Common myeloid progenitor, CD34-positive (primary cell): Measurements from ENCODE around the gene RNASET2.

Experiments
- CTCF ChIA-PET: fragments of 350-600 bp; sonication (Branson Sonifier 250); formaldehyde crosslinking; loops from one replicate; lab custom pipeline; 2021; ENCODE audit warnings: antibody characterized with exemption; lab: Charles Lee
- POLR2A ChIA-PET: fragments of 350-600 bp; sonication (Branson Sonifier 250); formaldehyde crosslinking; loops from one replicate; lab custom pipeline; 2021; ENCODE audit warnings: antibody characterized with exemption; lab: Charles Lee
- DNase-seq, 3 donors: peaks; one replicate each; pipeline versions ENCODE4 v3.0.0 to v3.0.0-alpha.2; 2013
- H3K27ac ChIP-seq, 2 experiments: 1 replicate in 1 of 2; 2 replicates in 1 of 2; pipeline ENCODE4 v1.7.0; 2013; ENCODE audit warnings: inconsistent platforms in 2 of 2, low read length in 2 of 2, mild to moderate bottlenecking in 2 of 2, low read depth in 1 of 2, moderate library complexity in 1 of 2; ENCODE audit not compliant: severe bottlenecking in 2 of 2, insufficient read depth in 1 of 2, poor library complexity in 1 of 2
- H3K27me3 ChIP-seq, 5 experiments: replicated peaks in 2 of 5; 1 replicate in 3 of 5; 2 replicates in 2 of 5; pipeline versions ENCODE4 v1.6.1 to v1.7.0; 2013; ENCODE audit warnings: low read length in 4 of 5, mild to moderate bottlenecking in 2 of 5, moderate library complexity in 2 of 5, inconsistent platforms in 1 of 5; ENCODE audit not compliant: insufficient read depth in 5 of 5, control insufficient read depth in 4 of 5
- H3K36me3 ChIP-seq, 4 experiments: 1 replicate in 2 of 4; 2 replicates in 2 of 4; pipeline versions ENCODE4 v1.6.1 to v1.7.0; 2013; ENCODE audit warnings: low read length in 3 of 4, control low read depth in 1 of 4, mild to moderate bottlenecking in 1 of 4; ENCODE audit not compliant: control insufficient read depth in 4 of 4, insufficient read depth in 4 of 4
- H3K4me1 ChIP-seq, 4 experiments: 1 replicate in 3 of 4; 2 replicates in 1 of 4; pipeline versions ENCODE4 v1.6.1 to v1.7.1; 2013; ENCODE audit warnings: low read length in 3 of 4, mild to moderate bottlenecking in 3 of 4, control low read depth in 1 of 4, inconsistent platforms in 1 of 4, moderate library complexity in 1 of 4; ENCODE audit not compliant: control insufficient read depth in 4 of 4, insufficient read depth in 4 of 4; ENCODE audit errors: control extremely low read depth in 1 of 4
- H3K4me3 ChIP-seq, 7 experiments: 1 replicate in 4 of 7; 2 replicates in 3 of 7; pipeline versions ENCODE4 v1.5.1 to v1.7.0; 2013; ENCODE audit warnings: mild to moderate bottlenecking in 7 of 7, low read length in 6 of 7, moderate library complexity in 6 of 7, inconsistent platforms in 2 of 7, low read depth in 2 of 7, control low read depth in 1 of 7; ENCODE audit not compliant: insufficient read depth in 4 of 7, control insufficient read depth in 1 of 7; ENCODE audit errors: extremely low read depth in 1 of 7
- H3K9me3 ChIP-seq, 5 experiments: 1 replicate in 4 of 5; 2 replicates in 1 of 5; pipeline versions ENCODE4 v1.6.1 to v1.7.1; 2013; ENCODE audit warnings: low read length in 4 of 5, mild to moderate bottlenecking in 2 of 5, inconsistent platforms in 1 of 5, low read depth in 1 of 5, moderate library complexity in 1 of 5; ENCODE audit not compliant: control insufficient read depth in 4 of 5, insufficient read depth in 2 of 5; ENCODE audit errors: control extremely low read depth in 1 of 5
- WGBS: methylation state at CpG from one replicate; pipeline ENCODE4 v1.1.5; 2013; ENCODE audit not compliant: insufficient coverage; 5-methylcytosine and 5-hydroxymethylcytosine counted together

The RNASET2 gene

DNA sequence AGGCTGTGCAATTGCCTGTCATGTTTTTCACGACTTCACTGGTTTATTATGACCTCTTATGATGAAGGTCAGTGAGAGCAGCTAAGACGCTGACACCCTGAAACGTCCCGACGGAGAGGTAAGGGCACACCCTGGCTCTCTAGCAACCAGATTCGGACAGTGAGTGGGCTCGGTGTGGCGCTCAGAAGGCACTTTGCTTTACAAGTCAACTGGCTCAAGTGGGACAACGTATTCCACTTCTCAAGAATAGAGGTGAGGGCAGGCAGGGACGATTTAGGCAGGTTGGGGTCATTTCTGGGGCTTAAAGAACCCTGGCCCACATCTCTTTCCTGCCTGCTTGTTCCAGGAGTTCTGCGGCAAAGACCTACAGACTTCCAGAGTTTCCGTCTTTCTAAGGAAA, 18.2 kb downstream of the RNASET2 start:
- no peak overlapping the region for H3K4me3 ChIP-seq
- peaks cover 6 to 69% (median 14%) of the 10 kb centered on the region in 4 experiments for H3K36me3 ChIP-seq
- peaks cover 4 to 16% (median 11%) of the 10 kb centered on the region in 4 experiments for H3K4me1 ChIP-seq
- no peaks in the 10 kb centered on the region for H3K9me3 ChIP-seq
- ChIA-PET CTCF (interaction anchor here (1.0 to 1.2 kb wide), 2 partner anchors 11 to 16 kb away, joined by 3 to 4 read pairs; no protein-coding TSS in a partner anchor), POLR2A (no interaction called here)
- H3K27me3 ChIP-seq, result no peaks in the 10 kb centered on the region
- DNase-seq, result no peak
- no peak overlapping the region for H3K27ac ChIP-seq
- 98% methylated on average over 12 of the region's 12 CpGs for WGBS

DNA sequence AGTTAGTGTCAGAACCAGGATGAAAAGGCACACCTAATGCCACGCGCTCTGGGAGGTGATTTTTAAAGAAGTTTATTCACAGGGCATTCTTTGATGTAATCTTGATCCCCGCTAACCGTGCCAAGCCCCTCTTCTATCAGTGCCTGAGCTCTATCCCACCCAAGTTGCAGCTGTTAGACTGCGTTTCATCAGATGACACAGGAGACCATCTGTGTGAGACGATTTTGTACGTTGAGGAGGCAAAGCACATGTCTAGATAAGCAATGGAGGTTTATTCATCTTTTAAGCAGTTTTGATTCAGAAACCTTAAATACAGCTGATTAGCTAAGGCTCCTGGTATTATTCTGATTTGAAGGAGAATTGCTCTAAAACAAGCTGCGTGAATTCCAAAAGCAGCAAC, 18.6 kb downstream of the RNASET2 start:
- Histone ChIP-seq H3K27me3 (no peaks in the 10 kb centered on the region), H3K27ac (no peak overlapping the region), H3K4me3 (no peak overlapping the region), H3K4me1 (peaks cover 3 to 14% (median 8%) of the 10 kb centered on the region in 4 experiments), H3K36me3 (peaks cover 6 to 71% (median 14%) of the 10 kb centered on the region in 4 experiments), H3K9me3 (no peaks in the 10 kb centered on the region)
- POLR2A ChIA-PET, result no interaction called here
- no peak for DNase-seq
- CTCF ChIA-PET, result interaction anchor here (0.9 to 1.4 kb wide), 4 partner anchors 9 to 19 kb away, joined by 3 to 4 read pairs (median 3); partner anchors contain the start of gene RNASET2
- WGBS, result 100% methylated on average over 7 of the region's 8 CpGs

DNA sequence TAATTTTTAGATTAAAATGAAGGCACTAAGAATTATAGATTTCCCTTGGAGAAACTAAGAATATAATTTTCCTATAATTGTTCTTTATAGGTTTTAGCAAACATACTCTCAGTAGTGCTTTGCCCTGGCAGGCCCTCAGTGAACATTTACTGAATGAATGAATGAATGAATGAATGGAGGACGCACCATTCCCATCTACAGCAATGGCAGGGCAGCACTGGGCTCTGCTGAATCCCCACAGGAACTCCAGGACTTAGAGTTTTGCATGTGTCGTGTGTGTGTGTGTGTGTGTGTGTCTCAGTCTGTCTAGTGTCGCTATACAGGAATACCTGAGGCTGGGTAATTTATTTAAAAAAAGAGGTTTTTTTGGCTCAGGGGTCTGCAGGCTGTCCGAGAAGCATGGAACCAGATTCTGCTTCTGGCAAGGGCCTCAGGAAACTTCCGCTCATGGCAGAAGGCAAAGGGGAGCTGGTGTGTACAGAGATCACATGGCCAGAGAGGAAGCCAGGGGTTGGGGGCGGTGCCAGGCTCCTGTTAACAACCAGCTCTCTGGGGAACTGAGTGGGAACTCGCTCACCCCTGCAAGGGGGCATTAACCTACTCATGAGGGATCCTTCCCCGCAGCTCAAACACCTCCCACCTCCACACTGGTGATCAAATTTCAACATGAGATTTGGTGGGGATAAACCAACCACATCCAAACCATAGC, 20.1 kb downstream of the RNASET2 start:
- CTCF ChIA-PET, result interaction anchor here (1.4 kb wide), 1 partner anchor 20 kb away, joined by 3 read pairs; the partner anchor contains the start of gene RNASET2
- 79% methylated on average over 3 of the region's 8 CpGs for WGBS

DNA sequence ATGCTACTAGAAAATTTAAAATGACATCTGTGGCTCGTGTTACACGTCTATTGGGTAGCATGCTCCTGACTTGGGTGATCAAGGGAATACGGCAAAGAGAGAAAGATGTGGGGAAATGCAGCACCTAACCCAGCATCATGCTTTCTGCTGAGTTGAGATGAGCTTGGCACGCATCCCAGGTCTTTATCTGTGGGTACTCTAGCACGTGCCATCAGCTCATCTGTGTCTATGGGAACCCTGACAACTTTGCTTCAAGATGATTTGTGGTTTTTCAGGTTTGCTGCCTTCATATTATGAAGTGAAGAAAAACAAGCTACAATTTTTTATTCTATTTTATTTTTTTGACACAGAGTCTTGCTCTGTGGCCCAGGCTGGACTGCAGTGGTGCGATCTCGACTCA, 21.0 kb downstream of the RNASET2 start:
- peak in 2 of 3 donors; percentile 33 to 45 for DNase-seq
- no peaks in the 10 kb centered on the region for H3K9me3 ChIP-seq
- H3K36me3 ChIP-seq, result peaks cover 8 to 81% (median 14%) of the 10 kb centered on the region in 4 experiments
- ChIA-PET POLR2A (no interaction called here), CTCF (interaction anchor here (0.8 kb wide), 1 partner anchor 28 kb away, joined by 3 read pairs; no protein-coding TSS in a partner anchor)
- H3K4me1 ChIP-seq, result peaks cover 0 to 9% (median 5%) of the 10 kb centered on the region in 4 experiments
- H3K27ac ChIP-seq, result no peak overlapping the region
- H3K4me3 ChIP-seq, result no peak overlapping the region
- WGBS, result 95% methylated on average over 6 of the region's 7 CpGs
- no peaks in the 10 kb centered on the region for H3K27me3 ChIP-seq

More for the DNA sequence above, 20.1 kb downstream of the RNASET2 start:
- Histone ChIP-seq H3K36me3 (peaks cover 8 to 81% (median 14%) of the 10 kb centered on the region in 4 experiments), H3K4me1 (peaks cover 0 to 6% (median 4%) of the 10 kb centered on the region in 4 experiments), H3K27me3 (no peaks in the 10 kb centered on the region), H3K4me3 (no peak overlapping the region), H3K9me3 (no peaks in the 10 kb centered on the region), H3K27ac (no peak overlapping the region)
- POLR2A ChIA-PET, result interaction anchor here (0.6 to 0.7 kb wide), 2 partner anchors 17 to 251 kb away, joined by 3 to 4 read pairs; no protein-coding TSS in a partner anchor
- DNase-seq, result peak in 2 of 3 donors; percentile 10 to 18

DNA sequence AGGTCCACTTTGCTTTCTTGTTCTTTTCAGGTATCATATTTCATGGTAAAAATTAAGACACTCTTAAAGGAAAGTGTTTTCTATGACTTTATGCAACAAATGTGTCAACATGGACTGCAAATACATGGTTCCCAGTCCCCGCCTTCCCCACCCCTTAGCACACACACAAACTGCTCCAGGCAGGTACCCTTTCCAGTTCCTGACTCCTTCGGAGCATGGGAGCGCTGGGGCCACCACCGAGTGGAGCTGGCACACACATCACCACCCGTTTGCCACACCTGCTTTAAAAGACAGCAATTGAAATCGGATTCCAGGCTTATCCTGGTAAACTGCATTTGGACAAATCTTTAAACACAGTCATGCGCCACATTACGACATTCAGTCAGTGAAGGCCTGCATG, 22.2 kb downstream of the RNASET2 start:
- WGBS, result 99% methylated on average over 6 of the region's 8 CpGs
- CTCF ChIA-PET, result interaction anchor here (1.2 to 1.3 kb wide), 2 partner anchors 16 to 56 kb away, joined by 3 read pairs; no protein-coding TSS in a partner anchor

DNA sequence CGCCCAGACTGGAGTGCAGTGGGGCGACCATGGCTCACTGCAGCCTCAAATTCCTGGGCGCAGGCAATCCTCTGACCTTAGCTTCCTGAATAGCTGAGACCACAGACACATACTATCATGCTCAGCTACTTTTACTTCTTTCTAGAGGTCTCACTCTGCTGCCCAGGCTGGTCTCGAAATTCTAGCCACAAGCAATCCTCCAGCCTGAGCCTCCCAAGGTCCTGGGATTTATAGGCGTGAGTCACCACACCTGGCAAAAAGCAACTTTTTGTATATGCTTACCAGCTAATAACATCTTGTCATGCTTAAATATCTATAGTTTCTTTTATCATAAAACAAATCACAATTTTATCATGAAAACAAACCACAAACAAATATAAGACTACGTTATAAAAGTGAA, 23.0 kb downstream of the RNASET2 start:
- Histone ChIP-seq H3K9me3 (no peaks in the 10 kb centered on the region), H3K4me1 (peaks cover 0 to 25% (median 19%) of the 10 kb centered on the region in 4 experiments), H3K4me3 (no peak overlapping the region), H3K27me3 (no peaks in the 10 kb centered on the region), H3K27ac (no peak overlapping the region), H3K36me3 (peaks cover 8 to 78% (median 9%) of the 10 kb centered on the region in 4 experiments)
- POLR2A ChIA-PET, result no interaction called here
- DNase-seq, result no peak
- 98% methylated on average over 5 of the region's 6 CpGs for WGBS
- CTCF ChIA-PET, result interaction anchor here (0.6 to 1.2 kb wide), 2 partner anchors 57 to 144 kb away, joined by 3 read pairs; no protein-coding TSS in a partner anchor

More for the DNA sequence above, 22.2 kb downstream of the RNASET2 start:
- Histone ChIP-seq H3K27me3 (no peaks in the 10 kb centered on the region), H3K9me3 (no peaks in the 10 kb centered on the region), H3K27ac (no peak overlapping the region), H3K4me1 (peaks cover 0 to 21% (median 15%) of the 10 kb centered on the region in 4 experiments), H3K4me3 (no peak overlapping the region), H3K36me3 (peaks cover 2 to 77% (median 12%) of the 10 kb centered on the region in 4 experiments)
- POLR2A ChIA-PET, result no interaction called here
- DNase-seq, result no peak
